ENCODE results near the gene RRP7A. TPM values are rescaled to one million over a fixed set of nuclear protein-coding genes. Genes with fewer than 3 reads are reported as not detected.
"Not testable (repeated sequence)": the region's sequence is repeated elsewhere in the genome, so short reads cannot be mapped to it uniquely, and the experiment has no call there.

The RRP7A gene
- total and polyA plus RNA-seq, 10 of the 15 experiments (the other 5 are each of a cell fraction or from before 2014, with no cell fraction given): 2.9 to 114 (median 43.8) TPM

DNA sequence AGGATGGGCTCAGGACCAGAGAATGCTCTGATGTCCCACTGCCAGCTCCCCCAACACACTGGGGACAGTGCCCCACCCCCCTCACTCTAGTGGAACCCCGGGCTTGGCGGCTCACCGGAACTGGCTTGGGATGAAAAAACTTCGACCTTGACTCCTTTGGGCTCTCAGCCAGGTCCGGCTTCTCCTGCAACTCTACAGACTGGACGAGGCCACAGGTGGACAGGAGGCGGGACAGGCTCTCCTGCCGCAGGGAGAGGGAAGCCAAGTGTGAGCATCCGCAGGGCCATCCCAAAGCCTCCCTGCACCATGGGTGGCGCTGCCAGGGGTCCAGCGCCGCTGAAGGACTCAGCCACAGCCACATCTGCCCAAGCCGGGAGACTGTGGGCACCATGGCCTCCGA, 3.7 kb downstream of the RRP7A start:
- CTCF ChIA-PET: no interaction called here
- no peak overlapping the region for H3K4me2 ChIP-seq (ENCODE audit: control insufficient read depth, insufficient read depth)
- H3K4me1 ChIP-seq (ENCODE audit: control insufficient read depth, insufficient read depth, low read length): peaks cover 4% of the 10 kb centered on the region
- no peaks in the 10 kb centered on the region for H4K20me1 ChIP-seq (ENCODE audit: control insufficient read depth, insufficient read depth)
- H3K27ac ChIP-seq (ENCODE audit: control insufficient read depth, insufficient read depth): no peak overlapping the region
- TF ChIP-seq RBBP5 (conservative IDR thresholded peaks at IDR 0.05) (no peak), CHD1 (IDR thresholded peaks at IDR 0.05; ENCODE audit: low read depth, low read length) (no peak)
- no peak for ATAC-seq
- no peak overlapping the region for H3K4me3 ChIP-seq
- H2AFZ ChIP-seq (ENCODE audit: control insufficient read depth, low read depth, low read length): no peak overlapping the region
- 96% methylated on average over 11 of the region's 14 CpGs for WGBS (ENCODE audit: insufficient coverage, insufficient replicate concordance, low lambda C conversion rate, missing lambda C conversion rate)
- POLR2A ChIA-PET: no interaction called here
- RAD21 ChIA-PET (ENCODE audit: unreplicated experiment): no interaction called here
- intact Hi-C loops (cut with micrococcal nuclease; ENCODE audit: unreplicated experiment) (no loop called here), in situ Hi-C loops (cut with MboI) (no loop called here)
- BruUV-seq (replicated peaks): no TSS peak
- no peaks in the 10 kb centered on the region for H3K27me3 ChIP-seq (replicated peaks in 1 of 2; ENCODE audit: control insufficient read depth in 2 of 2, insufficient read depth in 2 of 2, low read length in 1 of 2)
- no peak for DNase-seq (ENCODE audit: low read depth, low spot score)
- peaks cover 21% of the 10 kb centered on the region for H3K79me2 ChIP-seq (ENCODE audit: control insufficient read depth, insufficient read depth, low read length)
- no peaks in the 10 kb centered on the region for H3K9me3 ChIP-seq (replicated peaks; ENCODE audit: control insufficient read depth, insufficient read depth, low read length)
- no peak for FAIRE-seq
- SMC1A ChIA-PET (ENCODE audit: uncharacterized antibody, unreplicated experiment): no interaction called here
- peaks cover 0 to 10% of the 10 kb centered on the region in 2 experiments; a peak in 3 of 4 replicates for H3K36me3 ChIP-seq (ENCODE audit: control insufficient read depth in 2 of 2, insufficient read depth in 2 of 2, low read length in 1 of 2)
- H3K9ac ChIP-seq (ENCODE audit: control insufficient read depth, insufficient read depth, low read length): no peak overlapping the region

DNA sequence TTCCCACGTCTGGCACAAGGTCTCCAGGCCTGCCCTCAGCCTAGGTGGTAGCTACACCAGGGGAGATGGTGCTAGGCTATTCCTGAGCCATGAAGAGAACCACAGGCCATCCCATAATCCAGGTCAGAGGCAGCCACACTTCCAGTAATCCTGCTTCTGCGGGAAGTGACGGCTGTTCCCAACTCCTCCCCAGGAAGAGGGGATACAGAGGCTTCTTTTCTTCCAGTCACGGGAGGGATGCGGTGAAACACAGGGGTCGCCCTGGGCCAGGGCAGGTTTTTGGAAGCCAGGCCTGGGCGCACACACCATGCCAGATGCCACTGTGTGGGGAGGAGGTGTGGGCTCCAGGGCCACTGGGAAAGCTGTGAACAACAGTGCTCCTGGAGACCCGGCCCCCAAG, 4.3 kb downstream of the RRP7A start:
- H3K36me3 ChIP-seq (ENCODE audit: control insufficient read depth in 2 of 2, insufficient read depth in 2 of 2, low read length in 1 of 2); H3K27ac ChIP-seq (ENCODE audit: control insufficient read depth, insufficient read depth); BruUV-seq (replicated peaks); RAD21 ChIA-PET (ENCODE audit: unreplicated experiment); H4K20me1 ChIP-seq (ENCODE audit: control insufficient read depth, insufficient read depth); intact Hi-C loops (cut with micrococcal nuclease; ENCODE audit: unreplicated experiment); H3K4me1 ChIP-seq (ENCODE audit: control insufficient read depth, insufficient read depth, low read length); ATAC-seq; H3K27me3 ChIP-seq (replicated peaks in 1 of 2; ENCODE audit: control insufficient read depth in 2 of 2, insufficient read depth in 2 of 2, low read length in 1 of 2); H3K4me2 ChIP-seq (ENCODE audit: control insufficient read depth, insufficient read depth); H3K4me3 ChIP-seq; DNase-seq (ENCODE audit: low read depth, low spot score); SMC1A ChIA-PET (ENCODE audit: uncharacterized antibody, unreplicated experiment); H3K9me3 ChIP-seq (replicated peaks; ENCODE audit: control insufficient read depth, insufficient read depth, low read length); CTCF ChIA-PET; POLR2A ChIA-PET; H2AFZ ChIP-seq (ENCODE audit: control insufficient read depth, low read depth, low read length); FAIRE-seq; in situ Hi-C loops (cut with MboI); H3K9ac ChIP-seq (ENCODE audit: control insufficient read depth, insufficient read depth, low read length): not testable (repeated sequence)
- 92% methylated on average over 6 of the region's 8 CpGs for WGBS (ENCODE audit: insufficient coverage, insufficient replicate concordance, low lambda C conversion rate, missing lambda C conversion rate)
- H3K79me2 ChIP-seq (ENCODE audit: control insufficient read depth, insufficient read depth, low read length): peaks cover 21% of the 10 kb centered on the region

GRCh38 chr22:42514331-42514730, 5.3 kb downstream of the RRP7A start:
- H3K9ac ChIP-seq (ENCODE audit: control insufficient read depth, insufficient read depth, low read length); H3K4me2 ChIP-seq (ENCODE audit: control insufficient read depth, insufficient read depth); DNase-seq (ENCODE audit: low read depth, low spot score); SMC1A ChIA-PET (ENCODE audit: uncharacterized antibody, unreplicated experiment); BruUV-seq (replicated peaks); intact Hi-C loops (cut with micrococcal nuclease; ENCODE audit: unreplicated experiment); H4K20me1 ChIP-seq (ENCODE audit: control insufficient read depth, insufficient read depth); H3K27me3 ChIP-seq (replicated peaks in 1 of 2; ENCODE audit: control insufficient read depth in 2 of 2, insufficient read depth in 2 of 2, low read length in 1 of 2); H3K9me3 ChIP-seq (replicated peaks; ENCODE audit: control insufficient read depth, insufficient read depth, low read length); H3K27ac ChIP-seq (ENCODE audit: control insufficient read depth, insufficient read depth); in situ Hi-C loops (cut with MboI); ATAC-seq; H2AFZ ChIP-seq (ENCODE audit: control insufficient read depth, low read depth, low read length); H3K4me3 ChIP-seq; FAIRE-seq; POLR2A ChIA-PET; H3K36me3 ChIP-seq (ENCODE audit: control insufficient read depth in 2 of 2, insufficient read depth in 2 of 2, low read length in 1 of 2); H3K4me1 ChIP-seq (ENCODE audit: control insufficient read depth, insufficient read depth, low read length); CTCF ChIA-PET; RAD21 ChIA-PET (ENCODE audit: unreplicated experiment): not testable (repeated sequence)
- H3K79me2 ChIP-seq (ENCODE audit: control insufficient read depth, insufficient read depth, low read length): peaks cover 14% of the 10 kb centered on the region
- WGBS (ENCODE audit: insufficient coverage, insufficient replicate concordance, low lambda C conversion rate, missing lambda C conversion rate): 93% methylated on average over 16 of the region's 17 CpGs
